Effector memory CD4-positive, alpha-beta T cell (primary cell): ENCODE data around the gene SERPINE1.
"Not testable (repeated sequence)": the region's sequence is repeated elsewhere in the genome, so short reads cannot be mapped to it uniquely, and the experiment has no call there.

Experiments used
- DNase-seq, 3 donors: peaks; one replicate each; pipeline ENCODE4 v3.0.0-alpha.2; 2020
- H3K27ac ChIP-seq: 2 replicates; pipeline ENCODE4 v1.7.0; 2013; ENCODE audit warnings: mild to moderate bottlenecking, low read length, moderate library complexity; ENCODE audit not compliant: insufficient read depth, poor library complexity, severe bottlenecking
- H3K27me3 ChIP-seq: replicated peaks from 2 replicates; pipeline ENCODE4 v1.7.0; 2013; ENCODE audit warnings: mild to moderate bottlenecking, low read length; ENCODE audit not compliant: insufficient read depth, control insufficient read depth, poor library complexity, severe bottlenecking
- H3K36me3 ChIP-seq: 2 replicates; pipeline ENCODE4 v1.7.0; 2013; ENCODE audit warnings: mild to moderate bottlenecking, low read length, moderate library complexity; ENCODE audit not compliant: control insufficient read depth, insufficient read depth
- H3K4me1 ChIP-seq: 2 replicates; pipeline ENCODE4 v1.7.0; 2013; ENCODE audit warnings: low read length, mild to moderate bottlenecking; ENCODE audit not compliant: control insufficient read depth, insufficient read depth, poor library complexity, severe bottlenecking
- H3K4me3 ChIP-seq: 2 replicates; pipeline ENCODE4 v1.7.0; 2013; ENCODE audit warnings: low read length, low read depth, mild to moderate bottlenecking; ENCODE audit not compliant: insufficient read depth, poor library complexity, severe bottlenecking
- H3K9me3 ChIP-seq: 2 replicates; pipeline ENCODE4 v1.7.0; 2013; ENCODE audit warnings: mild to moderate bottlenecking, low read length, moderate library complexity; ENCODE audit not compliant: control insufficient read depth

Gene SERPINE1

DNA sequence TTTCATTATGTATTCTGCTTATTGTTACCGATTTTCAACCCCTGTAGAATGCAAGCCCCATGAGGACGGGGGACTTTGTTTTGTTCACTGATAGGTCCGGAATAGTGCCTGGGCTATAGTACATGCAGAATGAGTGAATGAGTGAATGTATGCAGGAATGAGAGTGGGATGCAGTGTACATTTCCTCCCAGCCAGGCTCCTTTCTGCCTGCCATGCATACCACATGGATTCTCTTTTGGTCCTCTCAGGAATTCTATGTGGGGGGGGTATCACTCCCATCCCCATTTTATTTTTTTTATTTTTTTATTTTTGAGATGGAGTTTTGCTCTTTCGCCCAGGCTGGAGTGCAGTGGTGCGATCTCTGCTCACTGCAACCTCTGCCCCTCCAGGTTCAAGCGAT, 24.9 kb upstream of the SERPINE1 start:
- Histone ChIP-seq H3K9me3 (no peaks in the 10 kb centered on the region), H3K36me3 (no peaks in the 10 kb centered on the region), H3K4me3 (no peak overlapping the region), H3K27ac (no peak overlapping the region), H3K4me1 (no peaks in the 10 kb centered on the region), H3K27me3 (no peaks in the 10 kb centered on the region)
- no peak for DNase-seq

DNA sequence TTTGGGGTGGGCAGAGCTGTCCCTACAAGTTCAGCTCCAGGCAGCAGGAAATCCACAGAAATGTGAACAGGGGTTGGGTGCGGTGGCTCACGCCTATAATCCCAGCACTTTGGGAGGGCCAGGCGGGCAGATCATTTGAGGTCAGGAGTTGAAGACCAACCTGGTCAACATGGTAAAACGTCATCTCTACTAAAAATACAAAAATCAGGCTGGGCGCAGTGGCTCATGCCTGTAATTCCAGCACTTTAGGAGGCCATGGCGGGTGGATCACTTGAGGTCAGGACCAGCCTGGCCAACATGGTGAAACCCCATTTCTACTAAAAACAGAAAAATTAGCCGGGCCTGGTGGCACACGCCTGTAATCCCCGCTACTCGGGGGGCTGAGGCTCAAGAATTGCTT, 23.2 kb upstream of the SERPINE1 start:
- H3K36me3 ChIP-seq, H3K27ac ChIP-seq, H3K27me3 ChIP-seq, H3K9me3 ChIP-seq, DNase-seq, H3K4me3 ChIP-seq, H3K4me1 ChIP-seq: not testable (repeated sequence)

DNA sequence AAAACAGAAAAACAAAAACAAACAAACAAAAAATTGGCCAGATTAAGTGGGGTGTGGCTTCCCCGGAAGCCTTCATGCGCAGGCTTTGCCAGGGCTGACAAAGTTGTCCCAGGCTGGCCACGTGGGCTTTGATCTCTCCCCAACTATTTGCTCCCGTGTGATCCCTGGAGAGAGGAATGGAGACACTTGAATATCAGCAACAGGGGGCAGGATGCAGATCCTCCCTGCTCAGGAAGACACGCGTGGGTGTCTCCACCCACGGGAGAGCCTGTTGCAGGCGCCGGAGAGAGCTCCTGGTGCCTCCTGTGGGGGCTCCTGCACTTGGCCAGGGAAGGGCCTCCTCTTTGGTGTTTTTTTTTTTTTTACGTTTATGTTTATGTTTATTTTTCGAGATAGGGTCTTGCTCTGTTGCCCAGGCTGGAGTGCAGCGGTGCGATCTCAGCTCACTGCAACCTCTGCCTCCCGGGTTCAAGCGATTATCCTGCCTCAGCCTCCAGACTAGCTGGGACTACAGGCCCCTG, 22.7 kb upstream of the SERPINE1 start:
- no peaks in the 10 kb centered on the region for H3K27me3 ChIP-seq
- H3K4me3 ChIP-seq = no peak overlapping the region
- no peaks in the 10 kb centered on the region for H3K9me3 ChIP-seq
- no peak for DNase-seq
- no peak overlapping the region for H3K27ac ChIP-seq
- H3K4me1 ChIP-seq = no peaks in the 10 kb centered on the region
- no peaks in the 10 kb centered on the region for H3K36me3 ChIP-seq

GRCh38 chr7:101104799-101105198, 22.1 kb upstream of the SERPINE1 start:
- Histone ChIP-seq H3K27ac (no peak overlapping the region), H3K4me3 (no peak overlapping the region), H3K4me1 (no peaks in the 10 kb centered on the region), H3K36me3 (no peaks in the 10 kb centered on the region), H3K9me3 (no peaks in the 10 kb centered on the region), H3K27me3 (no peaks in the 10 kb centered on the region)
- DNase-seq = no peak

DNA sequence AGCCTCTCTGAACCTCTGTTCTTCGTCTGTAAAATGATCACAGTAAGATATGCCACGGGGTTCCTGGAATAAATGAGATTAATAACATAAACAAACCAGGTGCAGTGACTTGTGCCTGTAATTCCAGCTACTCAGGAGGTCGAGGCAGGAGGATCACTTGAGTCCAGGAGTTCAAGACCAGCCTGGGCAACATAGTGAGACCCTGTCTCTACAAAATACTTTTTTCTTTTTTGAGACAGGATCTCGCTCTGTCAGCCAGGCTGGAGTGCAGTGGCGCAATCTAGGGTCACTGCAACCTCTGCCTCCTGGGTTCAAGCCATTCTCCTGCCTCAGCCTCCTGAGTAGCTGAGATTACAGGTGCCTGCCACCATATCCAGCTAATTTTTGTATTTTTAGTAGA, 21.7 kb upstream of the SERPINE1 start:
- not testable (repeated sequence) for H3K36me3 ChIP-seq, H3K9me3 ChIP-seq, H3K27ac ChIP-seq, H3K27me3 ChIP-seq, H3K4me3 ChIP-seq, H3K4me1 ChIP-seq, DNase-seq

GRCh38 chr7:101106386-101106785, 20.5 kb upstream of the SERPINE1 start:
- Histone ChIP-seq H3K27ac (no peak overlapping the region), H3K36me3 (no peaks in the 10 kb centered on the region)
- no peak for DNase-seq

GRCh38 chr7:101108330-101108857, 18.5 kb upstream of the SERPINE1 start:
- no peaks in the 10 kb centered on the region for H3K4me1 ChIP-seq
- no peaks in the 10 kb centered on the region for H3K36me3 ChIP-seq
- H3K4me3 ChIP-seq = no peak overlapping the region
- H3K27me3 ChIP-seq = no peaks in the 10 kb centered on the region
- DNase-seq = no peak
- no peaks in the 10 kb centered on the region for H3K9me3 ChIP-seq
- no peak overlapping the region for H3K27ac ChIP-seq

More at GRCh38 chr7:101106386-101106785, 20.5 kb upstream of the SERPINE1 start:
- H3K4me1 ChIP-seq = no peaks in the 10 kb centered on the region
- no peaks in the 10 kb centered on the region for H3K27me3 ChIP-seq
- H3K9me3 ChIP-seq = no peaks in the 10 kb centered on the region
- no peak overlapping the region for H3K4me3 ChIP-seq

GRCh38 chr7:101108961-101109360, 17.9 kb upstream of the SERPINE1 start:
- Histone ChIP-seq H3K27me3 (no peaks in the 10 kb centered on the region), H3K9me3 (no peaks in the 10 kb centered on the region), H3K4me3 (no peak overlapping the region), H3K36me3 (no peaks in the 10 kb centered on the region), H3K27ac (no peak overlapping the region), H3K4me1 (no peaks in the 10 kb centered on the region)
- no peak for DNase-seq

DNA sequence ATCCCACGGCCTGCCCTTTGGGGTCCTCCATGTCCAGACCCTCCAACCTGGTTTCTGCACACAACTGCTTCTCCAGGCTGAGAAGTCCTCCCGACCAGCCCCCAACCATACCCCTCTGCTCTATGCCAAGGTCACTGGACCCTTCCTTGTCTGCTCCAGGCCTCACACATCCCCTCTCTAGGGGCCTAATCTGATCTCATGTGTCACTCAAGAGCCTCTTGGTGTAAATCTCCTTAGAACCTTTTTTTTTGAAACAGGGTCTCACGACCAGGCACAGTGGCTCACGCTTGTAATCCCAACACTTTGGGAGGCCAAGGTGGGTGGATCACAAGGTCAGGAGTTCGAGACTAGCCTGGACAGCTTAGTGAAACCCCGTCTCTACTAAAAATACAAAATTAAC, 17.5 kb upstream of the SERPINE1 start:
- H3K27ac ChIP-seq = no peak overlapping the region
- H3K9me3 ChIP-seq = no peaks in the 10 kb centered on the region
- H3K4me3 ChIP-seq = no peak overlapping the region
- no peaks in the 10 kb centered on the region for H3K36me3 ChIP-seq
- no peaks in the 10 kb centered on the region for H3K4me1 ChIP-seq
- H3K27me3 ChIP-seq = no peaks in the 10 kb centered on the region
- DNase-seq = no peak

- Histone ChIP-seq H3K27ac (no peak overlapping the region), H3K27me3 (no peaks in the 10 kb centered on the region), H3K9me3 (no peaks in the 10 kb centered on the region), H3K36me3 (no peaks in the 10 kb centered on the region), H3K4me3 (no peak overlapping the region), H3K4me1 (no peaks in the 10 kb centered on the region)
- DNase-seq = no peak
Measured at GRCh38 chr7:101111261-101111660, 15.6 kb upstream of the SERPINE1 start.
